Ectodermal cell (in vitro differentiated cells): Measurements from ENCODE around the gene ITIH5.
"Not testable (repeated sequence)": the region's sequence is repeated elsewhere in the genome, so short reads cannot be mapped to it uniquely, and the experiment has no call there.

Experiments
- H3K27ac ChIP-seq: 2 replicates; pipeline ENCODE4 v1.7.0; 2013; ENCODE audit warnings: mild to moderate bottlenecking, low read depth, low read length; ENCODE audit not compliant: insufficient read depth, poor library complexity, severe bottlenecking
- H3K27me3 ChIP-seq: 2 replicates; pipeline ENCODE4 v1.7.0; 2013; ENCODE audit warnings: mild to moderate bottlenecking, low read length; ENCODE audit not compliant: insufficient read depth, control insufficient read depth, poor library complexity, severe bottlenecking
- H3K36me3 ChIP-seq: one replicate; pipeline ENCODE4 v1.7.0; 2013; ENCODE audit warnings: low read length; ENCODE audit not compliant: control insufficient read depth, insufficient read depth
- H3K4me1 ChIP-seq: one replicate; pipeline ENCODE4 v1.7.0; 2013; ENCODE audit warnings: low read length; ENCODE audit not compliant: control insufficient read depth, insufficient read depth
- H3K4me3 ChIP-seq: 2 replicates; pipeline ENCODE4 v1.7.0; 2013; ENCODE audit warnings: low read depth, low read length, control low read depth; ENCODE audit not compliant: insufficient read depth
- H3K9me3 ChIP-seq: 2 replicates; pipeline ENCODE4 v1.7.0; 2013; ENCODE audit warnings: mild to moderate bottlenecking, low read length, moderate library complexity; ENCODE audit not compliant: control insufficient read depth
- WGBS, 2 experiments: methylation state at CpG; one replicate each; pipeline ENCODE4 v1.1.7; 2013; ENCODE audit warnings: missing lambda C conversion rate in 2 of 2; 5-methylcytosine and 5-hydroxymethylcytosine counted together

Gene ITIH5

GRCh38 chr10:7664707-7665106 is 2.1 kb downstream of the ITIH5 start:
- no peaks in the 10 kb centered on the region for H3K36me3 ChIP-seq
- WGBS, 2 experiments, result 73 to 86% methylated on average over 1 to 2 of the region's 2 CpGs
- peaks cover 3% of the 10 kb centered on the region for H3K4me1 ChIP-seq
- H3K27ac ChIP-seq, result no peak overlapping the region
- peaks cover 50% of the 10 kb centered on the region for H3K27me3 ChIP-seq
- no peak overlapping the region for H3K4me3 ChIP-seq
- H3K9me3 ChIP-seq, result no peaks in the 10 kb centered on the region

DNA sequence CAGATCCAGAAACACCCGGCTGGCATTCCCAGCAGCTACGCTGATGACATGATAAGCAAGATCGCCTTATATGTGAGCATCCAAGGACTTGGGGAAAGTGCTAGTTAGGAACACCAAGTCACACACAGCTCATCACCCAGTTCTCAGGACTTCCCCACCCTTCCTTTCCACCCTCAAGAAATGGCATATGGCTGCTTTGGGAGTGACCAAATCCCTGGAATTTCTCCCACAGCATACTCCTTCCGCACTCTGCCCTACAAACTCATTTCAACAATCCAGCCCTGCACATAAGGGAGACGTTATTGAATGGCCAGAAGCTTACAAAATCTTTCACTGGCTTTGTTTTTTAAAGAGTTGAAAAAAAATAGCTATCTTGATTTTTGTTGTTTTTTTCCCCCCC is 4.2 kb downstream of the ITIH5 start:
- Histone ChIP-seq H3K4me3 (no peak overlapping the region), H3K27me3 (peaks cover 29% of the 10 kb centered on the region), H3K9me3 (no peaks in the 10 kb centered on the region), H3K4me1 (peaks cover 3% of the 10 kb centered on the region), H3K36me3 (no peaks in the 10 kb centered on the region), H3K27ac (no peak overlapping the region)
- 86 to 96% methylated on average over 5 of the region's 5 CpGs for WGBS, 2 experiments

GRCh38 chr10:7659560-7659959 is 7.2 kb downstream of the ITIH5 start:
- no peak overlapping the region for H3K27ac ChIP-seq
- no peaks in the 10 kb centered on the region for H3K36me3 ChIP-seq
- H3K4me1 ChIP-seq, result no peaks in the 10 kb centered on the region
- H3K9me3 ChIP-seq, result no peaks in the 10 kb centered on the region
- H3K4me3 ChIP-seq, result no peak overlapping the region
- peaks cover 7% of the 10 kb centered on the region for H3K27me3 ChIP-seq
- WGBS, 2 experiments, result 90 to 98% methylated on average over 4 of the region's 4 CpGs

DNA sequence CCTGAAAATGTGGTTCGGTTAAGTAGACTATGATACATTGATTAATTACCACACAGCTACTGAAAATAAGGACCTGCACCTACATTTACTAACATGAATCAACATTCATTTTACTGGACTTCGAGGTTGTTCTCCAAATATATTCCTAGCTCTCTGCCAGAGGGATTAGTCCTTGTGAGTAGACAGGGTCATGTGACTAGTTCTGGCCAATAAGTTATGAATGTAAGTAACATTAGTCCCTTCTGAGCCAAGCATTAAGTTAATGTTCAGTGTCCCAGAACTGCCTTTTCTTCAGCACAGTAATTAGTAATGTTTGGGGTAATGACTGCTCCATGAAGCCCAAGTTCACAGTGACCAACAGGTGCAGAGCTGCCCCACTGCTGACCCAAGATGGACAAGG is 9.2 kb downstream of the ITIH5 start:
- Histone ChIP-seq H3K27ac (no peak overlapping the region), H3K4me1 (no peaks in the 10 kb centered on the region), H3K27me3 (no peaks in the 10 kb centered on the region), H3K36me3 (no peaks in the 10 kb centered on the region), H3K4me3 (no peak overlapping the region), H3K9me3 (no peaks in the 10 kb centered on the region)
- 96 to 100% methylated on average over 1 to 2 of the region's 2 CpGs for WGBS, 2 experiments

DNA sequence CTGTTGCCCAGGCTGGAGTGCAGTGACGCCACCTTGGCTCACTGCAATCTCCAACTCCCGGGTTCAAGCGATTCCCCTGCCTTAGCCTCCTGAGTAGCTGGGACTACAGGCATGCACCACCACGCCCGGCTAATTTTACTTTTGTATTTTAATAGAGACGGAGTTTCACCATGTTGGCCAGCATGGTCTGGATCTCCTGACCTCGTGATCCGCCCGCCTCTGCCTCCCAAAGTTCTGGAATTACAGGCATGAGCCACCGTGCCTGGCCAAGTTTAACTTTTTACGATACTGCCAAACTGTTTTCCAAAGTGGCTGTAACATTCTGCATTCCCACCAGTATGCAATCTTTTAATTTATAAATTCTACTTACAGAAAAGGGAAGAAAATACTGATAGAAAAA is 9.7 kb downstream of the ITIH5 start:
- not testable (repeated sequence) for H3K4me1 ChIP-seq, H3K27me3 ChIP-seq, H3K4me3 ChIP-seq, H3K36me3 ChIP-seq, H3K27ac ChIP-seq, H3K9me3 ChIP-seq
- 89 to 93% methylated on average over 11 of the region's 11 CpGs for WGBS, 2 experiments

GRCh38 chr10:7651853-7652470 is 14.8 kb downstream of the ITIH5 start:
- Histone ChIP-seq H3K4me3 (no peak overlapping the region), H3K27me3 (no peaks in the 10 kb centered on the region), H3K27ac (no peak overlapping the region), H3K9me3 (no peaks in the 10 kb centered on the region), H3K36me3 (no peaks in the 10 kb centered on the region), H3K4me1 (no peaks in the 10 kb centered on the region)
- WGBS, 2 experiments, result 87 to 94% methylated on average over 7 of the region's 7 CpGs

- no peaks in the 10 kb centered on the region for H3K27me3 ChIP-seq
- H3K4me3 ChIP-seq, result no peak overlapping the region
- no peak overlapping the region for H3K27ac ChIP-seq
- H3K9me3 ChIP-seq, result no peaks in the 10 kb centered on the region
- H3K36me3 ChIP-seq, result no peaks in the 10 kb centered on the region
- 90 to 94% methylated on average over 4 to 5 of the region's 6 CpGs for WGBS, 2 experiments
- no peaks in the 10 kb centered on the region for H3K4me1 ChIP-seq
Observed at GRCh38 chr10:7649673-7650300, 17.0 kb downstream of the ITIH5 start.

GRCh38 chr10:7647062-7647664 is 19.6 kb downstream of the ITIH5 start:
- 90 to 95% methylated on average over 4 of the region's 4 CpGs for WGBS, 2 experiments
- no peaks in the 10 kb centered on the region for H3K9me3 ChIP-seq

DNA sequence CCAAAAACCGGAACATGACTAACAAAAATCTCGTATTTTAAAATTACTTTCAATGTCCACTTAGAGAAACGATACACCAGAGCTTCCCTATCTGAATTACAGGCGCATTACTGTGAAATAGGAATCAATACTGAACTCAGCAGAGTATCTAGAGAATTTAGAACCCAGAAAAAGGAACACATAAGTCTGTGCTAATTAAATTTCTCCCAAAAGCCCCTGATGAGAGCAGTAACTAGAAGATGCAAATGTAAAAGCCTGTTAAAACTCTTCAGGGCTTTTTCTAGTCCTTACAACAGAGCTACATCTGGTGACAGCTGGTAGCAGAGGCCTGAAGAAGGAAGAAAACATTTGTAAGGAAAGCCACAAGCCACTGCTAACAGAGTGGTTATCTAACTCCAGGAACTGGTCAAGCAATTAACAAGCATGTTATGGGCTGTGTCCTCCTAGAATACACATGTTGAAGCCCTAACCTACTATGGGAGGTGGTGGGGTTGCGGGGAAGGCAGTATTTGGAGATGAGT is 24.2 kb downstream of the ITIH5 start:
- H3K27me3 ChIP-seq, result no peaks in the 10 kb centered on the region
- H3K4me3 ChIP-seq, result no peak overlapping the region
- H3K9me3 ChIP-seq, result no peaks in the 10 kb centered on the region
- no peaks in the 10 kb centered on the region for H3K4me1 ChIP-seq
- WGBS, 2 experiments, result 95 to 98% methylated on average over 5 of the region's 5 CpGs
- no peaks in the 10 kb centered on the region for H3K36me3 ChIP-seq
- H3K27ac ChIP-seq, result no peak overlapping the region

More at GRCh38 chr10:7647062-7647664, 19.6 kb downstream of the ITIH5 start:
- Histone ChIP-seq H3K27me3 (no peaks in the 10 kb centered on the region), H3K4me1 (no peaks in the 10 kb centered on the region), H3K4me3 (no peak overlapping the region), H3K27ac (no peak overlapping the region), H3K36me3 (no peaks in the 10 kb centered on the region)

DNA sequence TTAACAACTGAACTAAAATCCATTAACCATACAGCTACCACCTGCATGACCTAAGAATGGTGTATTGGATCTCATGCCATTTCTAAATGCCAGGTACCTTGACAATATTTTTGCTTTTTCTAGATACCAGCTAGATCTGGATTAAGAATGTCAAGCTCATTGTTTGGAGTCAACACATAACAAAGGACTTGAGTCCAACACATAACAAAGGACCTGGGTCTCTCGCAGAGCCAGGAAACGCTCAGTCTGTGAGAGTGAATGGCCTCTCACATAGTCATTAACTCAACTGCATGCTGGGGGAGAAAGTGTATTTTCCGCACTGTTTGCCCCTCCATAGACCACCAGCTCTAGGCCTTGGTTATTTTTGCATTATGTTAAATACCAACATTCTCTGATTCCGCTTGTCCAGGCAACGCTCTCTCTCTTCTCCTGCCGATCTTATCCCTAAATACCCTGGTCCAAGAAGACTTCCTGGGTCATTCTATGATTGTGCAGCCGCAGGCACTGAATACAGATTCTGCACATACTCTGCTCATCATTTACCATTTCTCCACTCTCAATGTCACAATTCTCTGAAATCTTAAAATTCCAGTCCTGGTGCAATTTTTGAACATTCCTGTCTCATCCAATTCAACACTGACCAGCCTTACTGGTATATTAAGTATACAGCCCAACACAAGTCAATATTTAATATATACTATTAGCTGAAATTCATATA is 31.2 kb downstream of the ITIH5 start:
- H3K36me3 ChIP-seq, result no peaks in the 10 kb centered on the region
- H3K9me3 ChIP-seq, result no peaks in the 10 kb centered on the region
- no peak overlapping the region for H3K27ac ChIP-seq
- H3K4me3 ChIP-seq, result no peak overlapping the region
- H3K27me3 ChIP-seq, result no peaks in the 10 kb centered on the region
- no peaks in the 10 kb centered on the region for H3K4me1 ChIP-seq
- 32 to 33% methylated on average over 7 of the region's 7 CpGs for WGBS, 2 experiments
